ENCODE results near the gene TBPL1. TPM values are rescaled to one million over a fixed set of nuclear protein-coding genes. Genes with fewer than 3 reads are reported as not detected.

The TBPL1 gene
- total and polyA plus RNA-seq, 12 donors = 9.0 to 18.9 (median 14.4) TPM

DNA sequence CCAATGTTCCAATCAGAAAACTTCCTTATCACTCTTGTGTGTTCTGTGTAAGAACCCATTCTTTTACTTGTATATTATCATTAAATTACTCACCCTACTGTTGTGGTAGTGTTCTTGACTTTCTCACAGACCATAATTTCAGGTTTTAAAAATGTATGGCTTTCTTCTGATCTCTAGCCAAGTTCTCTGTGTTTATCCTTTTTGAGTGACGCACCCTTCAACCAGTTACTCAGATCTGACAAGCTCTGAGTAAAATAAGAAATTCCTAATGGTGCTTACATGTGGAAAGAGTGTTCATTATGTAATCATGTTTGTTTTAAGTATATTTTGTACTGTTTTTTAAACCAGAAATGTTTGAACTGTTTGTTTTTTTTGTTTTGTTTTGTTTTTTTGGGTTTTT is 11.0 kb downstream of the TBPL1 start:
- TF ChIP-seq, protein P1, sequence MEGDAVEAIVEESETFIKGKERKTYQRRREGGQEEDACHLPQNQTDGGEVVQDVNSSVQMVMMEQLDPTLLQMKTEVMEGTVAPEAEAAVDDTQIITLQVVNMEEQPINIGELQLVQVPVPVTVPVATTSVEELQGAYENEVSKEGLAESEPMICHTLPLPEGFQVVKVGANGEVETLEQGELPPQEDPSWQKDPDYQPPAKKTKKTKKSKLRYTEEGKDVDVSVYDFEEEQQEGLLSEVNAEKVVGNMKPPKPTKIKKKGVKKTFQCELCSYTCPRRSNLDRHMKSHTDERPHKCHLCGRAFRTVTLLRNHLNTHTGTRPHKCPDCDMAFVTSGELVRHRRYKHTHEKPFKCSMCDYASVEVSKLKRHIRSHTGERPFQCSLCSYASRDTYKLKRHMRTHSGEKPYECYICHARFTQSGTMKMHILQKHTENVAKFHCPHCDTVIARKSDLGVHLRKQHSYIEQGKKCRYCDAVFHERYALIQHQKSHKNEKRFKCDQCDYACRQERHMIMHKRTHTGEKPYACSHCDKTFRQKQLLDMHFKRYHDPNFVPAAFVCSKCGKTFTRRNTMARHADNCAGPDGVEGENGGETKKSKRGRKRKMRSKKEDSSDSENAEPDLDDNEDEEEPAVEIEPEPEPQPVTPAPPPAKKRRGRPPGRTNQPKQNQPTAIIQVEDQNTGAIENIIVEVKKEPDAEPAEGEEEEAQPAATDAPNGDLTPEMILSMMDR (IDR thresholded peaks at IDR 0.05) = no peak
- H3K36me3 ChIP-seq = no peaks in the 10 kb centered on the region
- H3K4me1 ChIP-seq = peaks cover 0 to 26% (median 7%) of the 10 kb centered on the region in 9 donors
- no peak overlapping the region for H3K4me3 ChIP-seq
- WGBS, 2 donors = 89% methylated on average over 1 of the region's 1 CpG
- no peaks in the 10 kb centered on the region for H3K27me3 ChIP-seq
- ATAC-seq (no peak), DNase-seq (no peak)
- no peak overlapping the region for H3K27ac ChIP-seq
- no peaks in the 10 kb centered on the region for H3K9me3 ChIP-seq
- intact Hi-C loops (cut with DNase I) = no loop called here

DNA sequence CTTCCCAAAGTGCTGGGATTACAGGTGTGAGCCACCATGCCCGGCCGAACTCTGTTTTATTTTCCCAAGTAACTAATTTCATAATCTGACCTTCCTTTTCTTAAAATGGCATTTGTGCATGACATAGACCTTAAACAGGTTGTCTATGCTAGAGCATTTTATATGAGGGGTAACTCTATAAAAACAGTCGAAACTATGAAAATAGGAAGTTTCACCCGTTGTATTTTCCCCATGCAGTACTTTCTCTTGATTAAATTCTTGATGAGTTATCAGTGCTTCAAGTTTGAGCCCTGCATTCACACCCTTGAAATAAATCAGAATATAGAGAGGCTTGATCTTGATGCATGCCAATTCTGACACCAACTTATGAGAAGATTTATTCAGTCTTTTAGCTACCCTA is 11.7 kb downstream of the TBPL1 start:
- WGBS, 2 donors = 83 to 88% methylated on average over 4 of the region's 4 CpGs
- Histone ChIP-seq H3K4me1 (peaks cover 0 to 30% (median 6%) of the 10 kb centered on the region in 9 donors), H3K9me3 (no peaks in the 10 kb centered on the region), H3K4me3 (no peak overlapping the region), H3K36me3 (no peaks in the 10 kb centered on the region), H3K27me3 (no peaks in the 10 kb centered on the region), H3K27ac (no peak overlapping the region)
- ATAC-seq (no peak), DNase-seq (no peak)
- TF ChIP-seq, protein P1 (IDR thresholded peaks at IDR 0.05) = no peak
- intact Hi-C loops (cut with DNase I) = no loop called here

DNA sequence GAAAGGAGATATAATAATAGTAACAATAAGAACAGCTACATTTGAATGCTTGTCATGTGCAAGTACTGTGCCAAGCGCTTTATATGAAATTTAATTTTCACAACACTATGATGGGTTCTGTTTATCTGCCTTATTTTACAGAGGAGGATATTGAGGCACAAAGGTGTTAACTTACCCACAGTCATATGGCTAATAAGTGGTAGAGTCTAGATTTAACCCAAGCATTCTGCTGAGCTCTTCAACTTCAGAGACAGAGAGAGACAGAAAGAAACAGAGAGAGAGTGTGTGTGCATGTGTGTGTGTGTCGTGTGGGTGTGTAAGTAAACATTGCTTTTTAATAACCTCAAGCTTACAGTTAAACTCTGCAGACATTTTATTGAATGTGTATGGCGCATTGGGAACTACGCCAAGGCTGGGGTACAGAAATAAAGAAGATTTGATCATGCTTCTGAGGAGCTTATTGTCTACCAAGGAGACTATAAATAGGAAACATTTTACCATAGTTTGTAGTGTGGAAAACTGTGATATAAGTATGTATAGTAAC is 12.9 kb downstream of the TBPL1 start:
- no peak overlapping the region for H3K27ac ChIP-seq
- no peaks in the 10 kb centered on the region for H3K9me3 ChIP-seq
- TF ChIP-seq, protein P1 (IDR thresholded peaks at IDR 0.05) = no peak
- H3K4me3 ChIP-seq = no peak overlapping the region
- H3K36me3 ChIP-seq = no peaks in the 10 kb centered on the region
- ATAC-seq (no peak), DNase-seq (no peak)
- WGBS, 2 donors = 93 to 96% methylated on average over 4 of the region's 4 CpGs
- intact Hi-C loops (cut with DNase I) = no loop called here
- peaks cover 0 to 31% (median 6%) of the 10 kb centered on the region in 9 donors for H3K4me1 ChIP-seq
- H3K27me3 ChIP-seq = no peaks in the 10 kb centered on the region

DNA sequence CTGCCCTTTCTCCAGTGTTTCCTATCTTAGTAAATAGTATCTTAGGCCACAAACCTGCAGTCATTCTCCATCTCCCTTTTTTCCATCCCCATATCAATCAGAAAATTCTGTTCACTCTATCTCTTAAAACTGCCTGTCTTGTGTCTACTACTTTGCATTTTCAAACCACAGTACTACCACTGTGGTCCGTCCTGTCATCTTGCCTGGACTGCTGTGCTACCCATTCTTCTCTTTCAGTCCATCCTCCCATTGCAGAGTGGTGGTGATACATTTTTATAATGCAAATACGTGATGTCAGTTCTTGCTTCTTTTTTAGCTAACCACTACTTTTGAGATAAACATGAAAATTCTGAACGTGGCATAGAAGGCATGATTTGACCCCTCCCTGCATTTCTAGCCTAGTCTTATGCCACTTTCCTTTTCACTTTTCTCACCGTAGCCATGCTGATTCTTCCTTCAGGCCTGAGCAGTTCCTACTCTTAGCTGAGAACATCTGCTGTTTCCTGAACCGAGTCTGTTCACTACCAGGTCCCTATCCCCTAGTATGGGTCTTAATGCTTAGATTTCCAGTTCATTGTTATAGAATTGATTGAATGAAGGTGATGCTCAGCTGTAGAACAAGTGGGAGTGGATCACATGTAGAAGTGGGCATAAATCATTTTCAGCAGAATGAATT is 13.8 kb downstream of the TBPL1 start:
- TF ChIP-seq, protein P1 (IDR thresholded peaks at IDR 0.05) = no peak
- DNase-seq = no peak
- Histone ChIP-seq H3K27ac (no peak overlapping the region), H3K27me3 (no peaks in the 10 kb centered on the region), H3K9me3 (no peaks in the 10 kb centered on the region), H3K4me3 (no peak overlapping the region), H3K4me1 (peaks cover 0 to 34% (median 12%) of the 10 kb centered on the region in 9 donors), H3K36me3 (no peaks in the 10 kb centered on the region)
- ATAC-seq = no peak
- 81 to 89% methylated on average over 5 of the region's 5 CpGs for WGBS, 2 donors
- intact Hi-C loops (cut with DNase I) = no loop called here

Data from heart right ventricle (tissue), 16 donors.